ENCODE measurements around the gene PGC. TPM values are rescaled to one million over a fixed set of nuclear protein-coding genes. Genes with fewer than 3 reads are reported as not detected.
"Not testable (repeated sequence)": the region's sequence is repeated elsewhere in the genome, so short reads cannot be mapped to it uniquely, and the experiment has no call there.

The PGC gene
- total RNA-seq, 1 donor from 2014 or later, result not detected

GRCh38 chr6:41771058-41771983, 24.1 kb upstream of the PGC start:
- Mint-ChIP-seq H3K4me3 (no peak overlapping the region), H3K36me3 (peaks cover 24% of the 10 kb centered on the region), H3K27me3 (ENCODE audit: low read depth) (peaks cover 13% of the 10 kb centered on the region), H3K27ac (no peak overlapping the region), H3K9me3 (no peaks in the 10 kb centered on the region), H3K4me1 (peaks cover 25% of the 10 kb centered on the region)
- TF ChIP-seq CTCF (IDR thresholded peaks at IDR 0.05; ENCODE audit: unreplicated experiment), result no peak
- DNase-seq (ENCODE audit: low spot score in 2 of 2, unreplicated experiment in 2 of 2), result no peak

- no peak overlapping the region for H3K27ac Mint-ChIP-seq
- TF ChIP-seq CTCF (IDR thresholded peaks at IDR 0.05; ENCODE audit: unreplicated experiment), result no peak
- peaks cover 20% of the 10 kb centered on the region for H3K27me3 Mint-ChIP-seq (ENCODE audit: low read depth)
- peaks cover 25% of the 10 kb centered on the region for H3K4me1 Mint-ChIP-seq
- no peak for DNase-seq (ENCODE audit: low spot score in 2 of 2, unreplicated experiment in 2 of 2)
- H3K9me3 Mint-ChIP-seq, result no peaks in the 10 kb centered on the region
- H3K4me3 Mint-ChIP-seq, result no peak overlapping the region
- H3K36me3 Mint-ChIP-seq, result peaks cover 24% of the 10 kb centered on the region
Measured at GRCh38 chr6:41770381-41771057, 23.3 kb upstream of the PGC start.

- H3K4me1 Mint-ChIP-seq, result peaks cover 25% of the 10 kb centered on the region
- DNase-seq (ENCODE audit: low spot score in 2 of 2, unreplicated experiment in 2 of 2), result no peak
- no peaks in the 10 kb centered on the region for H3K9me3 Mint-ChIP-seq
- peaks cover 16% of the 10 kb centered on the region for H3K36me3 Mint-ChIP-seq
- no peak for TF ChIP-seq CTCF (IDR thresholded peaks at IDR 0.05; ENCODE audit: unreplicated experiment)
- H3K27ac Mint-ChIP-seq, result no peak overlapping the region
- peaks cover 28% of the 10 kb centered on the region for H3K27me3 Mint-ChIP-seq (ENCODE audit: low read depth)
- H3K4me3 Mint-ChIP-seq, result no peak overlapping the region
Measured at GRCh38 chr6:41769376-41769775, 22.2 kb upstream of the PGC start.

- H3K36me3 Mint-ChIP-seq, result peaks cover 13% of the 10 kb centered on the region
- H3K27me3 Mint-ChIP-seq (ENCODE audit: low read depth), result peaks cover 34% of the 10 kb centered on the region
- DNase-seq (ENCODE audit: low spot score in 2 of 2, unreplicated experiment in 2 of 2), result no peak
- no peaks in the 10 kb centered on the region for H3K9me3 Mint-ChIP-seq
- no peak overlapping the region for H3K4me3 Mint-ChIP-seq
- peak overlapping the region; percentile 30 for H3K27ac Mint-ChIP-seq
- no peak for TF ChIP-seq CTCF (IDR thresholded peaks at IDR 0.05; ENCODE audit: unreplicated experiment)
- peaks cover 25% of the 10 kb centered on the region for H3K4me1 Mint-ChIP-seq
Measured at GRCh38 chr6:41768545-41769308, 21.5 kb upstream of the PGC start.

- H3K27me3 Mint-ChIP-seq (ENCODE audit: low read depth), result peaks cover 42% of the 10 kb centered on the region
- H3K36me3 Mint-ChIP-seq, result peaks cover 8% of the 10 kb centered on the region
- TF ChIP-seq CTCF (IDR thresholded peaks at IDR 0.05; ENCODE audit: unreplicated experiment), result no peak
- peak overlapping the region; percentile 66 for H3K27ac Mint-ChIP-seq
- DNase-seq (ENCODE audit: low spot score in 2 of 2, unreplicated experiment in 2 of 2), result peak in 1 of 2 experiments; percentile 69
- H3K9me3 Mint-ChIP-seq, result no peaks in the 10 kb centered on the region
- peaks cover 30% of the 10 kb centered on the region for H3K4me1 Mint-ChIP-seq
- no peak overlapping the region for H3K4me3 Mint-ChIP-seq
Measured at GRCh38 chr6:41767112-41767833, 20.1 kb upstream of the PGC start.

GRCh38 chr6:41766043-41766664, 19.0 kb upstream of the PGC start:
- Mint-ChIP-seq H3K4me1 (peaks cover 30% of the 10 kb centered on the region), H3K27me3 (ENCODE audit: low read depth) (peaks cover 47% of the 10 kb centered on the region)
- not testable (repeated sequence) for DNase-seq (ENCODE audit: low spot score in 2 of 2, unreplicated experiment in 2 of 2); H3K27ac Mint-ChIP-seq; H3K36me3 Mint-ChIP-seq; H3K4me3 Mint-ChIP-seq; H3K9me3 Mint-ChIP-seq

Data from mesothelial cell of epicardium (in vitro differentiated cells).